K562 (cell line): ENCODE measurements around the gene DBP. TPM values are rescaled to one million over a fixed set of nuclear protein-coding genes. Genes with fewer than 3 reads are reported as not detected.

Experiments used
- BHLHE40 ChIP-seq: IDR thresholded peaks from 2 replicates; pipeline ENCODE4 v1.6.1; 2011; ENCODE audit warnings: low read length, improper control_type of control experiment
- CLOCK ChIP-seq: fragments of 250-450 bp; sonication (Bioruptor Pico); IDR thresholded peaks from 2 replicates; pipeline ENCODE4 v1.4.0; 2020; ENCODE audit warnings: mild to moderate bottlenecking, moderate library complexity, borderline replicate concordance
- CREB3 ChIP-seq: fragments of 450-650 bp; conservative IDR thresholded peaks from 2 replicates; pipeline ENCODE4 v1.6.1; 2016; ENCODE audit warnings: missing genetic modification characterization, low read depth, mild to moderate bottlenecking, missing compliant biosample characterization, moderate library complexity
- HDAC3 ChIP-seq: fragments of 450-650 bp; IDR thresholded peaks from 2 replicates; pipeline ENCODE4 v1.6.1; 2018; ENCODE audit warnings: borderline replicate concordance, mild to moderate bottlenecking, moderate library complexity; ENCODE audit not compliant: partially characterized antibody
- HDAC6 ChIP-seq: IDR thresholded peaks from 2 replicates; pipeline ENCODE4 v1.6.1; 2012; ENCODE audit warnings: low read depth, mild to moderate bottlenecking, control low read depth, inconsistent platforms, low read length, moderate library complexity
- HDGF ChIP-seq: fragments of 450-650 bp; IDR thresholded peaks from 2 replicates; pipeline ENCODE4 v1.6.1; 2016
- KDM2B ChIP-seq: fragments of 250-450 bp; sonication (Bioruptor Pico); IDR thresholded peaks from 2 replicates; pipeline ENCODE4 v1.8.0; 2021; ENCODE audit warnings: mild to moderate bottlenecking, moderate library complexity
- KLF6 ChIP-seq: fragments of 250-450 bp; sonication (Bioruptor Pico); IDR thresholded peaks from 2 replicates; pipeline ENCODE4 v1.4.0; 2020; ENCODE audit warnings: mild to moderate bottlenecking, moderate library complexity, borderline replicate concordance
- L3MBTL2 ChIP-seq: fragments of 450-650 bp; IDR thresholded peaks from 2 replicates; pipeline ENCODE4 v1.6.1; 2016; ENCODE audit warnings: mild to moderate bottlenecking, moderate library complexity
- MTA1 ChIP-seq: fragments of 450-650 bp; IDR thresholded peaks from 2 replicates; pipeline ENCODE4 v1.6.1; 2017; ENCODE audit warnings: borderline replicate concordance
- PCBP1 ChIP-seq: fragments of 200-400 bp; formaldehyde crosslinking; IDR thresholded peaks from 2 replicates; pipeline ENCODE4 v1.6.1; 2018; ENCODE audit warnings: mild to moderate bottlenecking, low read depth, low read length; ENCODE audit not compliant: poor library complexity, severe bottlenecking
- PTRF ChIP-seq: fragments of 450-650 bp; IDR thresholded peaks from 2 replicates; pipeline ENCODE4 v1.6.1; 2016; ENCODE audit warnings: mild to moderate bottlenecking, missing genetic modification characterization, missing compliant biosample characterization
- RFX7 ChIP-seq: fragments of 250-450 bp; sonication (Bioruptor Pico); IDR thresholded peaks from 2 replicates; pipeline ENCODE4 v1.5.1; 2021; ENCODE audit warnings: mild to moderate bottlenecking
- TCF7 ChIP-seq: sonication (generic); IDR thresholded peaks from 2 replicates; pipeline ENCODE4 v1.6.1; 2016; ENCODE audit warnings: antibody characterized with exemption, borderline replicate concordance
- TEAD1 ChIP-seq, 2 experiments: fragments of 450-650 bp in 1 of 2; sonication (generic) in 1 of 2; formaldehyde crosslinking; IDR thresholded peaks; 2 replicates each; pipeline versions ENCODE4 v1.4.0 to v1.8.0; 2020 to 2022; ENCODE audit warnings: mild to moderate bottlenecking in 2 of 2, missing genetic modification reagents in 1 of 2
- TFAP4 ChIP-seq: sonication (generic); formaldehyde crosslinking; IDR thresholded peaks from 2 replicates; pipeline ENCODE4 v1.8.0; 2022; ENCODE audit warnings: missing genetic modification reagents, mild to moderate bottlenecking, moderate library complexity, borderline replicate concordance
- YY1 ChIP-seq, 3 experiments: IDR thresholded peaks; 2 replicates each; pipeline ENCODE4 v1.6.1; 2011; ENCODE audit warnings: low read length in 2 of 3, mild to moderate bottlenecking in 2 of 3, moderate library complexity in 2 of 3, borderline replicate concordance in 1 of 3, control low read depth in 1 of 3, low read depth in 1 of 3; ENCODE audit not compliant: insufficient read depth in 3 of 3, insufficient replicate concordance in 2 of 3, control insufficient read depth in 1 of 3, insufficient read length in 1 of 3; ENCODE audit errors: extremely low read depth in 1 of 3
- ZC3H11A ChIP-seq: IDR thresholded peaks from 2 replicates; pipeline ENCODE4 v1.6.1; 2012; ENCODE audit warnings: low read depth, low read length, improper control_type of control experiment
- ZC3H4 ChIP-seq: sonication (generic); formaldehyde crosslinking; IDR thresholded peaks from 2 replicates; pipeline ENCODE4 v1.9.0; 2021; ENCODE audit warnings: missing genetic modification reagents, borderline replicate concordance
- ZNF507 ChIP-seq: conservative IDR thresholded peaks from 2 replicates; pipeline ENCODE4 v1.6.1; 2017; ENCODE audit warnings: missing genetic modification characterization, missing compliant biosample characterization
- polyA plus RNA-seq, 8 experiments: library from polyadenylated mRNA; depleted of rRNA in 4 of 8; stranded (reverse) in 5 of 8; unstranded in 3 of 8; fragments of >200 nt; fragmentation: Nextera tagmentation in 2 of 8; fragmentation: Illumina TruSeq in 1 of 8; extraction: Ambion mirVana in 2 of 8; extraction: Trizol in 1 of 8; gene quantifications; 2 replicates each; pipeline versions ENCODE4 v1.2.1 to v1.2.3, GENCODE V29; 2011 to 2014; ENCODE audit warnings: inconsistent platforms in 1 of 8, missing spikeins in 1 of 8
- total RNA-seq, 7 experiments: library from RNA; depleted of rRNA in 6 of 7; stranded (reverse); fragments of >200 nt in 6 of 7; fragmentation: Illumina TruSeq in 2 of 7; extraction: Trizol in 2 of 7; gene quantifications; 2 replicates each; pipeline versions ENCODE4 v1.2.1 to v1.2.3, GENCODE V29; 2011 to 2021; ENCODE audit warnings: low replicate concordance in 1 of 7
- TF ChIP-seq, protein P1 (sequence below): sonication (generic); formaldehyde crosslinking; IDR thresholded peaks from 2 replicates; pipeline ENCODE4 v1.8.0; 2022; ENCODE audit warnings: mild to moderate bottlenecking, missing genetic modification reagents

DBP gene
- total and polyA plus RNA-seq, 9 of the 15 experiments (the other 6 are each of a cell fraction or from before 2014, with no cell fraction given): 0.25 to 5.5 (median 1.8) TPM

- TF ChIP-seq CREB3 (tag): no peak
- TF ChIP-seq PTRF (tag): no peak
- no peak for TF ChIP-seq KLF6 (CRISPR knock-in tag)
- TF ChIP-seq L3MBTL2: 0 out of 2 replicates have a peak, but pooled peaks have one; percentile 30
- no peak for TF ChIP-seq HDAC3
- no peak for TF ChIP-seq ZC3H11A
- no peak for TF ChIP-seq MTA1
- no peak for TF ChIP-seq RFX7 (CRISPR knock-in tag)
- no peak for TF ChIP-seq ZC3H4
- no peak for TF ChIP-seq TCF7
- TF ChIP-seq TEAD1 (CRISPR knock-in tag; IDR thresholded peaks at IDR 0.05): peak in 1 of 2 experiments; percentile 93; a peak in 2 of 4 replicates
- no peak for TF ChIP-seq HDAC6
- peak; percentile 46; the same call in 1 of the 2 replicates for TF ChIP-seq TFAP4 (CRISPR knock-in tag)
- TF ChIP-seq CLOCK (CRISPR knock-in tag): no peak
- TF ChIP-seq YY1 (IDR thresholded peaks at IDR 0.05; ENCODE audit: borderline replicate concordance in 1 of 3, control insufficient read depth in 1 of 3, extremely low read depth in 1 of 3, insufficient read depth in 3 of 3, insufficient read length in 1 of 3, insufficient replicate concordance in 2 of 3, low read depth in 1 of 3, low read length in 2 of 3): peak in 2 of 3 experiments; percentile 66
- no peak for TF ChIP-seq BHLHE40
- no peak for TF ChIP-seq HDGF
- TF ChIP-seq, protein P1, sequence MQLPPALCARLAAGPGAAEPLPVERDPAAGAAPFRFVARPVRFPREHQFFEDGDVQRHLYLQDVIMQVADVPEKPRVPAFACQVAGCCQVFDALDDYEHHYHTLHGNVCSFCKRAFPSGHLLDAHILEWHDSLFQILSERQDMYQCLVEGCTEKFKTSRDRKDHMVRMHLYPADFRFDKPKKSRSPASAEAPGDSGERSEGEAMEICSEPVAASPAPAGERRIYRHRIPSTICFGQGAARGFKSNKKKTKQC (CRISPR knock-in tag): 0 out of 2 replicates have a peak, but pooled peaks have one; percentile 53
- no peak for TF ChIP-seq PCBP1
- no peak for TF ChIP-seq KDM2B (CRISPR knock-in tag)
- no peak for TF ChIP-seq ZNF507
Observed at GRCh38 chr19:48674921-48675824, 38.0 kb upstream of the DBP start (continued).
